H9 (cell line): ENCODE measurements around the gene MKI67. TPM values are rescaled to one million over a fixed set of nuclear protein-coding genes. Genes with fewer than 3 reads are reported as not detected.

Experiments used
- DNase-seq: peaks from one replicate; pipeline ENCODE4 v3.0.0-alpha.2; 2017
- H2AFZ ChIP-seq: one replicate; pipeline ENCODE4 v1.6.1; 2013; ENCODE audit warnings: mild to moderate bottlenecking, low read length, control low read depth, moderate library complexity
- H2AK5ac ChIP-seq: 2 replicates; pipeline ENCODE4 v1.6.1; 2013; ENCODE audit warnings: low read length, control low read depth, mixed read lengths; ENCODE audit not compliant: insufficient read length
- H2BK120ac ChIP-seq: one replicate; pipeline ENCODE4 v1.6.1; 2013; ENCODE audit warnings: low read depth, mild to moderate bottlenecking, low read length, control low read depth, inconsistent platforms; ENCODE audit not compliant: poor library complexity, severe bottlenecking
- H2BK12ac ChIP-seq: 2 replicates; pipeline ENCODE4 v1.6.1; 2013; ENCODE audit warnings: low read length, control low read depth, mixed read lengths, low read depth; ENCODE audit not compliant: insufficient read length
- H2BK15ac ChIP-seq: 2 replicates; pipeline ENCODE4 v1.6.1; 2013; ENCODE audit warnings: low read depth, low read length, control low read depth
- H2BK20ac ChIP-seq: one replicate; pipeline ENCODE4 v1.6.1; 2013; ENCODE audit warnings: low read depth, mild to moderate bottlenecking, low read length, control low read depth, inconsistent platforms; ENCODE audit not compliant: poor library complexity, severe bottlenecking
- H2BK5ac ChIP-seq: 2 replicates; pipeline ENCODE4 v1.6.1; 2013; ENCODE audit warnings: low read length, control low read depth, mixed read lengths; ENCODE audit not compliant: insufficient read length
- H3K14ac ChIP-seq: 2 replicates; pipeline ENCODE4 v1.6.1; 2013; ENCODE audit warnings: low read length, control low read depth; ENCODE audit not compliant: insufficient read depth
- H3K18ac ChIP-seq: 2 replicates; pipeline ENCODE4 v1.6.1; 2013; ENCODE audit warnings: low read depth, mild to moderate bottlenecking, mixed read lengths, low read length, control low read depth; ENCODE audit not compliant: insufficient read length
- H3K23ac ChIP-seq: 2 replicates; pipeline ENCODE4 v1.6.1; 2013; ENCODE audit warnings: low read length, control low read depth, mixed read lengths, low read depth; ENCODE audit not compliant: insufficient read length
- H3K23me2 ChIP-seq: 2 replicates; pipeline ENCODE4 v1.6.1; 2013; ENCODE audit warnings: low read depth, mild to moderate bottlenecking, mixed read lengths, low read length, control low read depth; ENCODE audit not compliant: insufficient read length, poor library complexity, severe bottlenecking
- H3K27ac ChIP-seq: 2 replicates; pipeline ENCODE4 v1.5.1; 2013; ENCODE audit warnings: low read length, control low read depth, mixed read lengths, low read depth; ENCODE audit not compliant: insufficient read length
- H3K27me3 ChIP-seq: 2 replicates; pipeline ENCODE4 v1.6.1; 2013; ENCODE audit warnings: low read length, control low read depth, inconsistent platforms; ENCODE audit not compliant: insufficient read depth
- H3K4ac ChIP-seq: 2 replicates; pipeline ENCODE4 v1.6.1; 2013; ENCODE audit warnings: low read depth, mild to moderate bottlenecking, control low read depth, inconsistent platforms, low read length, moderate library complexity
- H3K4me1 ChIP-seq: 2 replicates; pipeline ENCODE4 v1.6.1; 2013; ENCODE audit warnings: low read length, control low read depth, inconsistent platforms; ENCODE audit not compliant: insufficient read depth
- H3K4me2 ChIP-seq: 2 replicates; pipeline ENCODE4 v1.6.1; 2013; ENCODE audit warnings: low read length, control low read depth, mixed read lengths; ENCODE audit not compliant: insufficient read length, insufficient read depth
- H3K56ac ChIP-seq: 2 replicates; pipeline ENCODE4 v1.6.1; 2013; ENCODE audit warnings: low read depth, mild to moderate bottlenecking, mixed read lengths, low read length, control low read depth; ENCODE audit not compliant: insufficient read length
- H3K79me1 ChIP-seq: 2 replicates; pipeline ENCODE4 v1.6.1; 2013; ENCODE audit warnings: low read depth, mild to moderate bottlenecking, moderate library complexity, low read length, control low read depth, inconsistent platforms; ENCODE audit not compliant: insufficient read depth, poor library complexity, severe bottlenecking
- H3K79me2 ChIP-seq: 2 replicates; pipeline ENCODE4 v1.6.1; 2013; ENCODE audit warnings: low read length, control low read depth, inconsistent platforms; ENCODE audit not compliant: insufficient read depth
- H3K9ac ChIP-seq: 2 replicates; pipeline ENCODE4 v1.6.1; 2013; ENCODE audit warnings: low read length, control low read depth, mixed read lengths; ENCODE audit not compliant: insufficient read length; ENCODE audit errors: extremely low read depth
- H3K9me3 ChIP-seq: one replicate; pipeline ENCODE4 v1.6.1; 2013; ENCODE audit warnings: low read depth, low read length, inconsistent platforms; ENCODE audit not compliant: control insufficient read depth
- H3T11ph ChIP-seq: one replicate; pipeline ENCODE4 v1.6.1; 2013; ENCODE audit warnings: mild to moderate bottlenecking, low read length, control low read depth, inconsistent platforms
- H4K20me1 ChIP-seq: one replicate; pipeline ENCODE4 v1.6.1; 2013; ENCODE audit not compliant: control insufficient read depth, insufficient read length, insufficient read depth
- H4K5ac ChIP-seq: 2 replicates; pipeline ENCODE4 v1.6.1; 2013; ENCODE audit warnings: low read depth, mild to moderate bottlenecking, mixed read lengths, low read length, control low read depth; ENCODE audit not compliant: insufficient read length
- H4K8ac ChIP-seq: replicated peaks from 2 replicates; pipeline ENCODE4 v1.6.1; 2013; ENCODE audit warnings: low read length, control low read depth, mixed read lengths, low read depth; ENCODE audit not compliant: insufficient read length
- H4K91ac ChIP-seq: 2 replicates; pipeline ENCODE4 v1.6.1; 2013; ENCODE audit warnings: low read depth, mild to moderate bottlenecking, moderate library complexity, mixed read lengths, low read length, control low read depth; ENCODE audit not compliant: insufficient read length
- H3K27ac Mint-ChIP-seq, 3 experiments: 2 replicates in 2 of 3; 3 replicates in 1 of 3; pipeline ENCODE4 v1.8.0; 2020 to 2021; ENCODE audit warnings: mixed read lengths in 3 of 3, mild to moderate bottlenecking in 1 of 3, moderate library complexity in 1 of 3
- H3K27me3 Mint-ChIP-seq: 2 replicates; pipeline ENCODE4 v1.8.0; 2021; ENCODE audit warnings: low read depth, mild to moderate bottlenecking, moderate library complexity, mixed read lengths
- H3K36me3 Mint-ChIP-seq, 3 experiments: 2 replicates in 2 of 3; 3 replicates in 1 of 3; pipeline ENCODE4 v1.8.0; 2020 to 2021; ENCODE audit warnings: low read depth in 3 of 3, mixed read lengths in 3 of 3; ENCODE audit not compliant: insufficient read depth in 1 of 3
- H3K4me1 Mint-ChIP-seq, 2 experiments: 2 replicates each; pipeline ENCODE4 v1.8.0; 2020; ENCODE audit warnings: mixed read lengths in 2 of 2
- H3K4me3 Mint-ChIP-seq, 2 experiments: 2 replicates in 1 of 2; 3 replicates in 1 of 2; pipeline ENCODE4 v1.8.0; 2020 to 2021; ENCODE audit warnings: mild to moderate bottlenecking in 2 of 2, mixed read lengths in 2 of 2, moderate library complexity in 1 of 2
- H3K9me3 Mint-ChIP-seq, 2 experiments: 2 replicates in 1 of 2; 3 replicates in 1 of 2; pipeline ENCODE4 v1.8.0; 2020; ENCODE audit warnings: mild to moderate bottlenecking in 2 of 2, mixed read lengths in 2 of 2, moderate library complexity in 1 of 2
- CTCF ChIP-seq: fragments of 200-600 bp; sonication (generic); conservative IDR thresholded peaks from 3 replicates; pipeline ENCODE4 v1.8.0; 2021; ENCODE audit warnings: antibody characterized with exemption, mild to moderate bottlenecking
- WGBS: extraction: QIAGEN DNeasy Blood & Tissue Kit; methylation state at CpG from one replicate; pipeline ENCODE4 v1.1.7; 2013; ENCODE audit warnings: missing lambda C conversion rate, low lambda C conversion rate, mixed read lengths; ENCODE audit not compliant: insufficient read length; ENCODE audit errors: extremely low coverage; 5-methylcytosine and 5-hydroxymethylcytosine counted together
- total RNA-seq: library from RNA; stranded (reverse); gene quantifications from 2 replicates; pipeline ENCODE4 v1.2.1, GENCODE V29; 2021

MKI67 gene
- total RNA-seq, 1 experiment from 2014 or later = 108 TPM

GRCh38 chr10:128062331-128062880 lies 63.8 kb downstream of the MKI67 start:
- Histone ChIP-seq H4K8ac (no peak overlapping the region), H3K23ac (no peak overlapping the region), H3K14ac (no peak overlapping the region), H4K91ac (no peak overlapping the region), H3K56ac (no peak overlapping the region), H2BK20ac (no peak overlapping the region), H3K9me3 (no peaks in the 10 kb centered on the region), H2BK12ac (no peak overlapping the region), H3K27me3 (no peaks in the 10 kb centered on the region), H3K79me1 (no peaks in the 10 kb centered on the region), H3K9ac (no peak overlapping the region), H3K27ac (no peak overlapping the region), H3K4ac (no peak overlapping the region), H2BK120ac (no peak overlapping the region), H3K4me2 (no peak overlapping the region), H2AFZ (no peak overlapping the region), H3K79me2 (no peaks in the 10 kb centered on the region), H4K20me1 (no peaks in the 10 kb centered on the region), H2BK5ac (no peak overlapping the region), H3K23me2 (no peaks in the 10 kb centered on the region), H3K18ac (no peak overlapping the region), H2BK15ac (no peak overlapping the region), H2AK5ac (no peak overlapping the region), H3T11ph (no peak overlapping the region), H3K4me1 (peaks cover 2% of the 10 kb centered on the region; the same call in 1 of the 2 replicates), H4K5ac (no peak overlapping the region)
- DNase-seq = no peak
- Mint-ChIP-seq H3K4me1 (peaks cover 26 to 27% of the 10 kb centered on the region in 2 experiments), H3K9me3 (peaks cover 5% of the 10 kb centered on the region in 2 experiments; a peak in 2 of 5 replicates), H3K36me3 (peaks cover 4 to 7% (median 6%) of the 10 kb centered on the region in 3 experiments), H3K27ac (peak overlapping the region in 1 of 3 experiments; percentile 73; a peak in 2 of 7 replicates), H3K4me3 (no peak overlapping the region), H3K27me3 (no peaks in the 10 kb centered on the region)
- WGBS = no CpG with 5 or more reads among the region's 11 CpGs
- no peak for TF ChIP-seq CTCF
